SK-N-SH (cell line): ENCODE data around the gene HLF.

ENCODE experiments used
- GABPA ChIP-seq: IDR thresholded peaks from 2 replicates; pipeline ENCODE4 v1.4.0; 2012; ENCODE audit warnings: low read depth, mild to moderate bottlenecking
- RFX5 ChIP-seq: IDR thresholded peaks from 2 replicates; pipeline ENCODE4 v1.6.1; 2012; ENCODE audit warnings: mild to moderate bottlenecking, improper control_type of control experiment, low read length
- TEAD4 ChIP-seq: IDR thresholded peaks from 2 replicates; pipeline ENCODE4 v1.4.0; 2012; ENCODE audit warnings: mild to moderate bottlenecking, borderline replicate concordance; ENCODE audit not compliant: insufficient read depth
- TF ChIP-seq, protein P1 (sequence below): IDR thresholded peaks from 2 replicates; pipeline ENCODE4 v1.6.1; 2012; ENCODE audit warnings: mild to moderate bottlenecking, low read depth, low read length, moderate library complexity

- TF ChIP-seq TEAD4 (no peak), GABPA (no peak), RFX5 (no peak)
- TF ChIP-seq, protein P1, sequence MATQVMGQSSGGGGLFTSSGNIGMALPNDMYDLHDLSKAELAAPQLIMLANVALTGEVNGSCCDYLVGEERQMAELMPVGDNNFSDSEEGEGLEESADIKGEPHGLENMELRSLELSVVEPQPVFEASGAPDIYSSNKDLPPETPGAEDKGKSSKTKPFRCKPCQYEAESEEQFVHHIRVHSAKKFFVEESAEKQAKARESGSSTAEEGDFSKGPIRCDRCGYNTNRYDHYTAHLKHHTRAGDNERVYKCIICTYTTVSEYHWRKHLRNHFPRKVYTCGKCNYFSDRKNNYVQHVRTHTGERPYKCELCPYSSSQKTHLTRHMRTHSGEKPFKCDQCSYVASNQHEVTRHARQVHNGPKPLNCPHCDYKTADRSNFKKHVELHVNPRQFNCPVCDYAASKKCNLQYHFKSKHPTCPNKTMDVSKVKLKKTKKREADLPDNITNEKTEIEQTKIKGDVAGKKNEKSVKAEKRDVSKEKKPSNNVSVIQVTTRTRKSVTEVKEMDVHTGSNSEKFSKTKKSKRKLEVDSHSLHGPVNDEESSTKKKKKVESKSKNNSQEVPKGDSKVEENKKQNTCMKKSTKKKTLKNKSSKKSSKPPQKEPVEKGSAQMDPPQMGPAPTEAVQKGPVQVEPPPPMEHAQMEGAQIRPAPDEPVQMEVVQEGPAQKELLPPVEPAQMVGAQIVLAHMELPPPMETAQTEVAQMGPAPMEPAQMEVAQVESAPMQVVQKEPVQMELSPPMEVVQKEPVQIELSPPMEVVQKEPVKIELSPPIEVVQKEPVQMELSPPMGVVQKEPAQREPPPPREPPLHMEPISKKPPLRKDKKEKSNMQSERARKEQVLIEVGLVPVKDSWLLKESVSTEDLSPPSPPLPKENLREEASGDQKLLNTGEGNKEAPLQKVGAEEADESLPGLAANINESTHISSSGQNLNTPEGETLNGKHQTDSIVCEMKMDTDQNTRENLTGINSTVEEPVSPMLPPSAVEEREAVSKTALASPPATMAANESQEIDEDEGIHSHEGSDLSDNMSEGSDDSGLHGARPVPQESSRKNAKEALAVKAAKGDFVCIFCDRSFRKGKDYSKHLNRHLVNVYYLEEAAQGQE: no peak
Measured at GRCh38 chr17:55332296-55333041, 67.7 kb downstream of the HLF start.
